ENCODE data around the gene NDFIP1. TPM values are rescaled to one million over a fixed set of nuclear protein-coding genes. Genes with fewer than 3 reads are reported as not detected.
"Not testable (repeated sequence)": the region's sequence is repeated elsewhere in the genome, so short reads cannot be mapped to it uniquely, and the experiment has no call there.

The NDFIP1 gene
- total RNA-seq, 1 donor from 2014 or later: 178 TPM

- intact Hi-C loops (cut with DNase I): no loop called here
- Histone ChIP-seq H3K4me3 (no peak overlapping the region), H3K27me3 (no peaks in the 10 kb centered on the region), H3K36me3 (no peaks in the 10 kb centered on the region), H3K27ac (no peak overlapping the region), H3K9me3 (no peaks in the 10 kb centered on the region), H3K4me1 (no peaks in the 10 kb centered on the region)
- DNase-seq (ENCODE audit: extremely low spot score in 2 of 2): no peak
- TF ChIP-seq CTCF (IDR thresholded peaks at IDR 0.05): no peak
Observed at GRCh38 chr5:142086229-142086628, 22.4 kb upstream of the NDFIP1 start.

GRCh38 chr5:142086679-142087078 lies 21.9 kb upstream of the NDFIP1 start:
- no peak for DNase-seq (ENCODE audit: extremely low spot score in 2 of 2)
- Histone ChIP-seq H3K36me3 (no peaks in the 10 kb centered on the region), H3K27ac (no peak overlapping the region), H3K27me3 (no peaks in the 10 kb centered on the region), H3K4me3 (no peak overlapping the region), H3K9me3 (no peaks in the 10 kb centered on the region), H3K4me1 (no peaks in the 10 kb centered on the region)
- no peak for TF ChIP-seq CTCF (IDR thresholded peaks at IDR 0.05)
- no peak for TF ChIP-seq POLR2A (IDR thresholded peaks at IDR 0.05)
- no peak for TF ChIP-seq POLR2AphosphoS5 (IDR thresholded peaks at IDR 0.05; ENCODE audit: insufficient read depth in 1 of 2, low read depth in 1 of 2)
- intact Hi-C loops (cut with DNase I): no loop called here

- Histone ChIP-seq H3K9me3 (no peaks in the 10 kb centered on the region), H3K4me1 (no peaks in the 10 kb centered on the region), H3K36me3 (no peaks in the 10 kb centered on the region), H3K4me3 (no peak overlapping the region), H3K27ac (no peak overlapping the region), H3K27me3 (no peaks in the 10 kb centered on the region)
- intact Hi-C loops (cut with DNase I): no loop called here
- no peak for DNase-seq (ENCODE audit: extremely low spot score in 2 of 2)
- no peak for TF ChIP-seq POLR2AphosphoS5 (IDR thresholded peaks at IDR 0.05; ENCODE audit: insufficient read depth in 1 of 2, low read depth in 1 of 2)
- no peak for TF ChIP-seq POLR2A (IDR thresholded peaks at IDR 0.05)
- no peak for TF ChIP-seq CTCF (IDR thresholded peaks at IDR 0.05)
Observed at GRCh38 chr5:142087920-142088679, 20.5 kb upstream of the NDFIP1 start.

GRCh38 chr5:142088855-142089479 lies 19.6 kb upstream of the NDFIP1 start:
- H3K27me3 ChIP-seq; H3K36me3 ChIP-seq; H3K27ac ChIP-seq; DNase-seq (ENCODE audit: extremely low spot score in 2 of 2); H3K9me3 ChIP-seq; H3K4me1 ChIP-seq; H3K4me3 ChIP-seq; intact Hi-C loops (cut with DNase I): not testable (repeated sequence)

GRCh38 chr5:142091012-142091411 lies 17.6 kb upstream of the NDFIP1 start:
- no peak overlapping the region for H3K27ac ChIP-seq
- H3K27me3 ChIP-seq: no peaks in the 10 kb centered on the region

More at GRCh38 chr5:142091012-142091411, 17.6 kb upstream of the NDFIP1 start:
- Histone ChIP-seq H3K4me3 (no peak overlapping the region), H3K9me3 (no peaks in the 10 kb centered on the region), H3K36me3 (no peaks in the 10 kb centered on the region), H3K4me1 (peaks cover 11% of the 10 kb centered on the region)
- no peak for TF ChIP-seq CTCF (IDR thresholded peaks at IDR 0.05)
- TF ChIP-seq POLR2A (IDR thresholded peaks at IDR 0.05): no peak
- no peak for TF ChIP-seq POLR2AphosphoS5 (IDR thresholded peaks at IDR 0.05; ENCODE audit: insufficient read depth in 1 of 2, low read depth in 1 of 2)
- DNase-seq (ENCODE audit: extremely low spot score in 2 of 2): no peak
- intact Hi-C loops (cut with DNase I): no loop called here
